T-helper 22 cell (primary cell): Measurements from ENCODE around the gene ZNF503.

ENCODE experiments used
- DNase-seq: peaks from one replicate; pipeline ENCODE4 v3.0.0-alpha.2; 2020; ENCODE audit warnings: low read depth

ZNF503 gene

DNA sequence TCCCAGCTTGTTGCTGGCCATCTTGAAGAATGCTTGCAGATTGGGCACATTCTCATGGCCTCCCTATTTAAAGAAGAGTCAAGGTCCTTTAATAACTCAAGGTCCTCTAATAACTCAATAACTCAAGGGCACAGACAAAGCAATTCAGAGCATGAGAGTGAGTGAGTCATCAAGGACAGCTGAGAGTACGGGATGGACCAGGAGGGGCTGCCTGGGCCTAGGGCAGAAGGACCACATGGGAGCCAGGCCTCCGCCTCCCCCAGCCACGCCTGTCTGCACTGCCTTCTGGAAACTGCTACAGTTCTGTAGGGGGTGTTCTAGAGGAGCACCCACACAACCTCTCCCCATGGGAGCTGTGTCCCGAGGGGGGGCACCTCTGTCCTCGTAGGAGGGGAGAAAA, 48.9 kb downstream of the ZNF503 start:
- DNase-seq = no peak

DNA sequence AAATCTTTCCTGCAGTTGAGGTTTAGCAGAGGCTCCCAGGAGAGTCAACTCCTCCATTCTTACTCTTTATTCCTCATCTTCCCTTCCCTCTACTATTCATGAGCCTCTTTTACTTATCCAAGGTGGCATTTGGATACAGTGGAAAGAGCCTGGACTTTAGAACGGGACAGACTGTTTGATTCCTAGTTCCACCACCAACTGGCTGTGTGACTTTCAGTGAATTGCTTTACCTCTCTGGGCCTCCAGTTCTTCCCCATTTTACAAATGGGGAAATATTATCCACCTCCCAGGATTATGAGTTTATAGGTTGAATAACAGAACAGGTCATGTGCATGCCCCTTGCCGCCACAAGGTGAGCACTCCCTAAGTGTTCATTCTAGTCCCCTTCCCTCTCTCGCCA, 49.9 kb downstream of the ZNF503 start:
- DNase-seq = no peak

DNA sequence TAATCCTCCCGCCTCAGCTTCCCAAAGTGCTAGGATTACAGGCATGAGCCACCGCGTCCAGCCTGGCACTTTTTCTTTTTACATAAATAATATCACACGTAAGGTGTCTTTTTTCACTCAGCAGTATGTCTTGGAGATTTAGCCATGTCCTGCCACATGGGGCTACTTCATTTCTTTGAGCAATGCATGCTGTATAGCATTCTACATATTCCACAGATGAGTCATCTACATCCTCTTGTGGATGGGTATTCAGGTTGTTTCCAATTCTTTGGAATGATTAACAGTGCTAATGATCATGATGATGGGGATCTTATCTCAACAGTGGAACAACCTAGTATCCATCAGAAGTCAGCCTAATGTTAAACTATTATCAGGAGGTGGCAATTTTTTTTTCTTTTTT, 50.8 kb downstream of the ZNF503 start:
- no peak for DNase-seq
